HUES64 (cell line): ENCODE data around the gene TRAPPC2.
"Not testable (repeated sequence)": the region's sequence is repeated elsewhere in the genome, so short reads cannot be mapped to it uniquely, and the experiment has no call there.

Experiments used
- H3K27ac ChIP-seq: 2 replicates; pipeline ENCODE4 v1.7.0; 2013; ENCODE audit warnings: low read depth, low read length, inconsistent platforms
- H3K27me3 ChIP-seq: 2 replicates; pipeline ENCODE4 v1.6.1; 2013; ENCODE audit warnings: mild to moderate bottlenecking, low read length; ENCODE audit not compliant: insufficient read depth
- H3K36me3 ChIP-seq: 2 replicates; pipeline ENCODE4 v1.6.1; 2013; ENCODE audit warnings: mild to moderate bottlenecking, low read length; ENCODE audit not compliant: insufficient read depth
- H3K4me1 ChIP-seq: 2 replicates; pipeline ENCODE4 v1.6.1; 2013; ENCODE audit warnings: mild to moderate bottlenecking, low read length, moderate library complexity; ENCODE audit not compliant: insufficient read depth
- H3K4me3 ChIP-seq: 2 replicates; pipeline ENCODE4 v1.5.1; 2013; ENCODE audit warnings: mild to moderate bottlenecking, low read length, moderate library complexity
- H3K9ac ChIP-seq: 2 replicates; pipeline ENCODE4 v1.6.1; 2013; ENCODE audit warnings: mild to moderate bottlenecking, low read depth, low read length
- H3K9me3 ChIP-seq: 2 replicates; pipeline ENCODE4 v1.6.1; 2013; ENCODE audit warnings: low read depth, low read length; ENCODE audit not compliant: insufficient read depth
- WGBS: fragments of 150-250, 120-280 bp; methylation state at CpG from one replicate; pipeline ENCODE4 v1.1.7; 2013; ENCODE audit warnings: missing lambda C conversion rate; 5-methylcytosine and 5-hydroxymethylcytosine counted together

Gene TRAPPC2

GRCh38 chrX:13747836-13748235 lies 13.4 kb upstream of the TRAPPC2 start:
- Histone ChIP-seq H3K27me3 (no peaks in the 10 kb centered on the region), H3K36me3 (peaks cover 87% of the 10 kb centered on the region), H3K9me3 (no peaks in the 10 kb centered on the region), H3K27ac (no peak overlapping the region), H3K4me1 (no peaks in the 10 kb centered on the region), H3K4me3 (no peak overlapping the region), H3K9ac (no peak overlapping the region)
- 95% methylated on average over 2 of the region's 2 CpGs for WGBS

- no peak overlapping the region for H3K27ac ChIP-seq
- H3K4me1 ChIP-seq: no peaks in the 10 kb centered on the region
- 85% methylated on average over 13 of the region's 13 CpGs for WGBS
- peaks cover 74% of the 10 kb centered on the region for H3K36me3 ChIP-seq
- no peaks in the 10 kb centered on the region for H3K9me3 ChIP-seq
- H3K4me3 ChIP-seq: no peak overlapping the region
- H3K27me3 ChIP-seq: no peaks in the 10 kb centered on the region
- H3K9ac ChIP-seq: no peak overlapping the region
These were observed 8.2 kb upstream of the TRAPPC2 start for GRCh38 chrX:13742397-13743176.

GRCh38 chrX:13741695-13742094 lies 7.3 kb upstream of the TRAPPC2 start:
- Histone ChIP-seq H3K27ac (no peak overlapping the region), H3K9me3 (no peaks in the 10 kb centered on the region), H3K27me3 (no peaks in the 10 kb centered on the region), H3K36me3 (peaks cover 75% of the 10 kb centered on the region), H3K9ac (no peak overlapping the region), H3K4me3 (no peak overlapping the region), H3K4me1 (no peaks in the 10 kb centered on the region)
- 86% methylated on average over 6 of the region's 6 CpGs for WGBS

- Histone ChIP-seq H3K36me3 (peaks cover 31% of the 10 kb centered on the region), H3K4me3 (peak overlapping the region; percentile 100), H3K9ac (peak overlapping the region; percentile 98), H3K27ac (no peak overlapping the region), H3K27me3 (no peaks in the 10 kb centered on the region), H3K4me1 (peaks cover 4% of the 10 kb centered on the region; the same call in 1 of the 2 replicates), H3K9me3 (no peaks in the 10 kb centered on the region)
- WGBS: 51% methylated on average over 4 of the region's 4 CpGs
These were observed 914 bp downstream of the TRAPPC2 start for GRCh38 chrX:13733506-13733905.

- Histone ChIP-seq H3K27ac (no peak overlapping the region), H3K9me3 (no peaks in the 10 kb centered on the region), H3K9ac (no peak overlapping the region), H3K4me3 (no peak overlapping the region), H3K4me1 (peaks cover 4% of the 10 kb centered on the region; the same call in 1 of the 2 replicates), H3K36me3 (peaks cover 20% of the 10 kb centered on the region), H3K27me3 (no peaks in the 10 kb centered on the region)
- 96% methylated on average over 7 of the region's 7 CpGs for WGBS
These were observed 2.0 kb downstream of the TRAPPC2 start for GRCh38 chrX:13732246-13733067.

- H3K27ac ChIP-seq, H3K36me3 ChIP-seq, H3K4me3 ChIP-seq, H3K9me3 ChIP-seq, H3K27me3 ChIP-seq, H3K4me1 ChIP-seq, H3K9ac ChIP-seq: not testable (repeated sequence)
- 100% methylated on average over 1 of the region's 1 CpG for WGBS
These were observed 3.9 kb downstream of the TRAPPC2 start for GRCh38 chrX:13730523-13730922.

GRCh38 chrX:13726583-13726982 lies 7.8 kb downstream of the TRAPPC2 start:
- not testable (repeated sequence) for H3K4me1 ChIP-seq, H3K36me3 ChIP-seq, H3K9me3 ChIP-seq, H3K27ac ChIP-seq, H3K4me3 ChIP-seq, H3K27me3 ChIP-seq, H3K9ac ChIP-seq
- WGBS: 100% methylated on average over 2 of the region's 2 CpGs

GRCh38 chrX:13724878-13725277 lies 9.5 kb downstream of the TRAPPC2 start:
- H3K27me3 ChIP-seq, H3K4me1 ChIP-seq, H3K36me3 ChIP-seq, H3K27ac ChIP-seq, H3K9ac ChIP-seq, H3K9me3 ChIP-seq, H3K4me3 ChIP-seq: not testable (repeated sequence)
- WGBS: 60% methylated on average over 9 of the region's 9 CpGs

- Histone ChIP-seq H3K36me3 (peaks cover 16% of the 10 kb centered on the region), H3K4me3 (no peak overlapping the region), H3K9ac (no peak overlapping the region), H3K27me3 (no peaks in the 10 kb centered on the region), H3K27ac (no peak overlapping the region), H3K4me1 (no peaks in the 10 kb centered on the region), H3K9me3 (no peaks in the 10 kb centered on the region)
- WGBS: 92% methylated on average over 7 of the region's 7 CpGs
These were observed 12.5 kb downstream of the TRAPPC2 start for GRCh38 chrX:13721819-13722519.

GRCh38 chrX:13721371-13721770 lies 13.0 kb downstream of the TRAPPC2 start:
- Histone ChIP-seq H3K27ac (no peak overlapping the region), H3K4me1 (no peaks in the 10 kb centered on the region)

More at GRCh38 chrX:13721371-13721770, 13.0 kb downstream of the TRAPPC2 start:
- Histone ChIP-seq H3K4me3 (no peak overlapping the region), H3K36me3 (peaks cover 19% of the 10 kb centered on the region), H3K9me3 (no peaks in the 10 kb centered on the region), H3K27me3 (no peaks in the 10 kb centered on the region), H3K9ac (no peak overlapping the region)
- WGBS: 90% methylated on average over 4 of the region's 4 CpGs
